Endometrial microvascular endothelial cells (primary cell): ENCODE data around the gene NDST1. TPM values are rescaled to one million over a fixed set of nuclear protein-coding genes. Genes with fewer than 3 reads are reported as not detected.

Experiments
- in situ Hi-C: cut with HindIII; loops from 2 replicates; pipeline ENCODE4 v1.10.0; 2017; ENCODE audit warnings: low sequenced_read_pairs, low pct_unique_long_range_greater_than_20kb; ENCODE audit errors: inconsistent ontology term
- total RNA-seq: library from RNA; depleted of rRNA; stranded (reverse); fragments of >200 nt; gene quantifications from one replicate; pipeline ENCODE4 v1.2.3, GENCODE V29; 2015; ENCODE audit errors: inconsistent ontology term

NDST1 gene
- total RNA-seq, 1 donor from 2014 or later: 151 TPM

GRCh38 chr5:150590979-150591695 is 83.2 kb downstream of the NDST1 start:
- in situ Hi-C loops: no loop called here

- in situ Hi-C loops: no loop called here
Measured at GRCh38 chr5:150593593-150593992, 85.7 kb downstream of the NDST1 start.

- in situ Hi-C loops: no loop called here
Measured at GRCh38 chr5:150593996-150594395, 86.1 kb downstream of the NDST1 start.

- in situ Hi-C loops: no loop called here
Measured at GRCh38 chr5:150595466-150596031, 87.6 kb downstream of the NDST1 start.

GRCh38 chr5:150596313-150596712 is 88.4 kb downstream of the NDST1 start:
- in situ Hi-C loops: no loop called here

- in situ Hi-C loops: no loop called here
Measured at GRCh38 chr5:150596826-150597225, 88.9 kb downstream of the NDST1 start.

GRCh38 chr5:150598006-150598405 is 90.1 kb downstream of the NDST1 start:
- in situ Hi-C loops: no loop called here

GRCh38 chr5:150598821-150599273 is 90.9 kb downstream of the NDST1 start:
- in situ Hi-C loops: no loop called here

- in situ Hi-C loops: no loop called here
Measured at GRCh38 chr5:150599281-150599680, 91.3 kb downstream of the NDST1 start.

GRCh38 chr5:150599917-150600511 is 92.1 kb downstream of the NDST1 start:
- in situ Hi-C loops: no loop called here

GRCh38 chr5:150600616-150601490 is 92.9 kb downstream of the NDST1 start:
- in situ Hi-C loops: no loop called here

GRCh38 chr5:150601491-150602345 is 93.8 kb downstream of the NDST1 start:
- in situ Hi-C loops: no loop called here

GRCh38 chr5:150603052-150603451 is 95.1 kb downstream of the NDST1 start:
- in situ Hi-C loops: no loop called here

GRCh38 chr5:150603491-150603890 is 95.6 kb downstream of the NDST1 start:
- in situ Hi-C loops: no loop called here

GRCh38 chr5:150604010-150604409 is 96.1 kb downstream of the NDST1 start:
- in situ Hi-C loops: no loop called here

- in situ Hi-C loops: no loop called here
Measured at GRCh38 chr5:150604894-150605440, 97.0 kb downstream of the NDST1 start.

GRCh38 chr5:150605546-150605945 is 97.6 kb downstream of the NDST1 start:
- in situ Hi-C loops: no loop called here

GRCh38 chr5:150606476-150606875 is 98.5 kb downstream of the NDST1 start:
- in situ Hi-C loops: no loop called here
